Mucosa of rectum (tissue), 2 donors: ENCODE data around the gene HSPA4.
"Not testable (repeated sequence)": the region's sequence is repeated elsewhere in the genome, so short reads cannot be mapped to it uniquely, and the experiment has no call there.

ENCODE experiments used
- H3K27ac ChIP-seq, 2 donors: one replicate each; pipeline ENCODE4 v1.7.0; 2013; ENCODE audit warnings: inconsistent platforms in 2 of 2, low read depth in 2 of 2, low read length in 2 of 2
- H3K27me3 ChIP-seq, 2 donors: one replicate each; pipeline ENCODE4 v1.7.0; 2013; ENCODE audit warnings: low read length in 2 of 2; ENCODE audit not compliant: control insufficient read depth in 2 of 2, insufficient read depth in 2 of 2
- H3K36me3 ChIP-seq, 2 donors: one replicate each; pipeline ENCODE4 v1.7.0; 2013; ENCODE audit warnings: low read length in 2 of 2; ENCODE audit not compliant: control insufficient read depth in 2 of 2, insufficient read depth in 2 of 2
- H3K4me1 ChIP-seq, 2 donors: one replicate each; pipeline ENCODE4 v1.7.0; 2013; ENCODE audit warnings: low read length in 2 of 2, mild to moderate bottlenecking in 1 of 2; ENCODE audit not compliant: control insufficient read depth in 2 of 2, insufficient read depth in 2 of 2
- H3K4me3 ChIP-seq, 2 donors: one replicate each; pipeline ENCODE4 v1.7.0; 2013; ENCODE audit warnings: low read length in 2 of 2
- H3K9ac ChIP-seq, 2 donors: one replicate each; pipeline ENCODE4 v1.7.0; 2013; ENCODE audit warnings: low read length in 2 of 2, low read depth in 1 of 2, mild to moderate bottlenecking in 1 of 2
- H3K9me3 ChIP-seq, 2 donors: one replicate each; pipeline ENCODE4 v1.7.0; 2013; ENCODE audit warnings: low read length in 2 of 2; ENCODE audit not compliant: control insufficient read depth in 2 of 2
- donor health status: healthy.
- donor health status: Normal muscosa, but diverticular disease.

The HSPA4 gene

GRCh38 chr5:133130387-133131118, 78.7 kb downstream of the HSPA4 start:
- Histone ChIP-seq H3K27me3 (no peaks in the 10 kb centered on the region), H3K36me3 (no peaks in the 10 kb centered on the region), H3K4me3 (no peak overlapping the region), H3K4me1 (no peaks in the 10 kb centered on the region), H3K9ac (no peak overlapping the region), H3K9me3 (no peaks in the 10 kb centered on the region), H3K27ac (no peak overlapping the region)

- no peak overlapping the region for H3K4me3 ChIP-seq
- no peaks in the 10 kb centered on the region for H3K27me3 ChIP-seq
- H3K27ac ChIP-seq, result no peak overlapping the region
- no peak overlapping the region for H3K9ac ChIP-seq
- H3K4me1 ChIP-seq, result no peaks in the 10 kb centered on the region
- no peaks in the 10 kb centered on the region for H3K9me3 ChIP-seq
- H3K36me3 ChIP-seq, result no peaks in the 10 kb centered on the region
Observed at GRCh38 chr5:133132717-133133116, 80.9 kb downstream of the HSPA4 start.

- not testable (repeated sequence) for H3K27ac ChIP-seq, H3K9me3 ChIP-seq, H3K27me3 ChIP-seq, H3K36me3 ChIP-seq, H3K4me1 ChIP-seq, H3K4me3 ChIP-seq, H3K9ac ChIP-seq
Observed at GRCh38 chr5:133133241-133133640, 81.4 kb downstream of the HSPA4 start.

GRCh38 chr5:133136890-133137289, 85.1 kb downstream of the HSPA4 start:
- not testable (repeated sequence) for H3K27me3 ChIP-seq, H3K4me3 ChIP-seq, H3K9me3 ChIP-seq, H3K9ac ChIP-seq, H3K27ac ChIP-seq, H3K4me1 ChIP-seq, H3K36me3 ChIP-seq

GRCh38 chr5:133140311-133140710, 88.5 kb downstream of the HSPA4 start:
- H3K27me3 ChIP-seq, result peaks cover 0 to 2% of the 10 kb centered on the region in 2 donors
- H3K4me1 ChIP-seq, result no peaks in the 10 kb centered on the region
- H3K27ac ChIP-seq, result no peak overlapping the region

GRCh38 chr5:133141746-133142145, 89.9 kb downstream of the HSPA4 start:
- no peak overlapping the region for H3K27ac ChIP-seq
- H3K4me1 ChIP-seq, result no peaks in the 10 kb centered on the region
- H3K4me3 ChIP-seq, result no peak overlapping the region
- peaks cover 0 to 2% of the 10 kb centered on the region in 2 donors for H3K27me3 ChIP-seq
- no peaks in the 10 kb centered on the region for H3K36me3 ChIP-seq
- H3K9me3 ChIP-seq, result no peaks in the 10 kb centered on the region
- no peak overlapping the region for H3K9ac ChIP-seq

More at GRCh38 chr5:133140311-133140710, 88.5 kb downstream of the HSPA4 start:
- no peak overlapping the region for H3K9ac ChIP-seq
- no peaks in the 10 kb centered on the region for H3K36me3 ChIP-seq
- H3K4me3 ChIP-seq, result no peak overlapping the region
- no peaks in the 10 kb centered on the region for H3K9me3 ChIP-seq

GRCh38 chr5:133142782-133143181, 91.0 kb downstream of the HSPA4 start:
- Histone ChIP-seq H3K36me3 (no peaks in the 10 kb centered on the region), H3K9me3 (no peaks in the 10 kb centered on the region), H3K27me3 (peaks cover 0 to 2% of the 10 kb centered on the region in 2 donors), H3K9ac (no peak overlapping the region), H3K4me1 (no peaks in the 10 kb centered on the region), H3K27ac (no peak overlapping the region), H3K4me3 (no peak overlapping the region)

- Histone ChIP-seq H3K9me3 (no peaks in the 10 kb centered on the region), H3K27me3 (peaks cover 0 to 2% of the 10 kb centered on the region in 2 donors), H3K4me3 (no peak overlapping the region), H3K36me3 (no peaks in the 10 kb centered on the region), H3K4me1 (no peaks in the 10 kb centered on the region), H3K9ac (no peak overlapping the region), H3K27ac (no peak overlapping the region)
Observed at GRCh38 chr5:133144245-133144981, 92.6 kb downstream of the HSPA4 start.

- Histone ChIP-seq H3K9me3 (no peaks in the 10 kb centered on the region), H3K4me3 (no peak overlapping the region), H3K27ac (no peak overlapping the region), H3K4me1 (no peaks in the 10 kb centered on the region), H3K36me3 (no peaks in the 10 kb centered on the region), H3K9ac (no peak overlapping the region), H3K27me3 (peaks cover 0 to 2% of the 10 kb centered on the region in 2 donors)
Observed at GRCh38 chr5:133145436-133146170, 93.8 kb downstream of the HSPA4 start.

GRCh38 chr5:133147411-133147810, 95.6 kb downstream of the HSPA4 start:
- no peaks in the 10 kb centered on the region for H3K9me3 ChIP-seq

More at GRCh38 chr5:133147411-133147810, 95.6 kb downstream of the HSPA4 start:
- no peak overlapping the region for H3K4me3 ChIP-seq
- peaks cover 0 to 2% of the 10 kb centered on the region in 2 donors for H3K27me3 ChIP-seq
- no peaks in the 10 kb centered on the region for H3K36me3 ChIP-seq
- H3K27ac ChIP-seq, result no peak overlapping the region
- no peak overlapping the region for H3K9ac ChIP-seq
- H3K4me1 ChIP-seq, result no peaks in the 10 kb centered on the region
